Measurements from ENCODE around the gene PCDHGA4. TPM values are rescaled to one million over a fixed set of nuclear protein-coding genes. Genes with fewer than 3 reads are reported as not detected.

PCDHGA4 gene
- total RNA-seq, 1 experiment from 2014 or later: 2.6 TPM

- Mint-ChIP-seq H3K9me3 (peaks cover 66 to 69% of the 10 kb centered on the region in 2 experiments), H3K27me3 (ENCODE audit: low read depth) (peaks cover 7% of the 10 kb centered on the region; the same call in 1 of the 2 replicates), H3K4me1 (no peaks in the 10 kb centered on the region), H3K4me3 (no peak overlapping the region), H3K36me3 (ENCODE audit: insufficient read depth in 1 of 3, low read depth in 3 of 3) (peaks cover 12 to 38% (median 26%) of the 10 kb centered on the region in 3 experiments; a peak in 6 of 7 replicates), H3K27ac (no peak overlapping the region)
- H2BK20ac ChIP-seq (ENCODE audit: low read depth, low read length, poor library complexity, severe bottlenecking): no peak overlapping the region
- no peak overlapping the region for H3K4ac ChIP-seq (ENCODE audit: low read depth, low read length)
- H3K14ac ChIP-seq (ENCODE audit: insufficient read depth, low read length): no peak overlapping the region
- peaks cover 25% of the 10 kb centered on the region for H3K9me3 ChIP-seq (ENCODE audit: control insufficient read depth, low read depth, low read length)
- H3K27me3 ChIP-seq (ENCODE audit: insufficient read depth, low read length): no peaks in the 10 kb centered on the region
- WGBS (ENCODE audit: extremely low coverage, insufficient read length, low lambda C conversion rate): no CpG with 5 or more reads among the region's 21 CpGs
- H4K8ac ChIP-seq (replicated peaks; ENCODE audit: insufficient read length, low read depth, low read length): no peak overlapping the region
- no peaks in the 10 kb centered on the region for H3K79me2 ChIP-seq (ENCODE audit: insufficient read depth, low read length)
- H4K5ac ChIP-seq (ENCODE audit: insufficient read length, low read depth, low read length): no peak overlapping the region
- H2BK5ac ChIP-seq (ENCODE audit: insufficient read length, low read length): no peak overlapping the region
- H3T11ph ChIP-seq (ENCODE audit: low read length): no peak overlapping the region
- H2AFZ ChIP-seq (ENCODE audit: low read length): no peak overlapping the region
- no peak overlapping the region for H3K56ac ChIP-seq (ENCODE audit: insufficient read length, low read depth, low read length)
- H3K23me2 ChIP-seq (ENCODE audit: insufficient read length, low read depth, low read length, poor library complexity, severe bottlenecking): no peaks in the 10 kb centered on the region
- no peak overlapping the region for H2AK5ac ChIP-seq (ENCODE audit: insufficient read length, low read length)
- H3K4me1 ChIP-seq (ENCODE audit: insufficient read depth, low read length): 0 out of 2 replicates have a peak, but pooled peaks cover under 1% of the 10 kb centered on the region
- H3K4me2 ChIP-seq (ENCODE audit: insufficient read depth, insufficient read length, low read length): no peak overlapping the region
- no peak overlapping the region for H3K9ac ChIP-seq (ENCODE audit: extremely low read depth, insufficient read length, low read length)
- H2BK12ac ChIP-seq (ENCODE audit: insufficient read length, low read depth, low read length): no peak overlapping the region
- no peak for DNase-seq
- no peak overlapping the region for H4K91ac ChIP-seq (ENCODE audit: insufficient read length, low read depth, low read length)
- TF ChIP-seq, protein P1, sequence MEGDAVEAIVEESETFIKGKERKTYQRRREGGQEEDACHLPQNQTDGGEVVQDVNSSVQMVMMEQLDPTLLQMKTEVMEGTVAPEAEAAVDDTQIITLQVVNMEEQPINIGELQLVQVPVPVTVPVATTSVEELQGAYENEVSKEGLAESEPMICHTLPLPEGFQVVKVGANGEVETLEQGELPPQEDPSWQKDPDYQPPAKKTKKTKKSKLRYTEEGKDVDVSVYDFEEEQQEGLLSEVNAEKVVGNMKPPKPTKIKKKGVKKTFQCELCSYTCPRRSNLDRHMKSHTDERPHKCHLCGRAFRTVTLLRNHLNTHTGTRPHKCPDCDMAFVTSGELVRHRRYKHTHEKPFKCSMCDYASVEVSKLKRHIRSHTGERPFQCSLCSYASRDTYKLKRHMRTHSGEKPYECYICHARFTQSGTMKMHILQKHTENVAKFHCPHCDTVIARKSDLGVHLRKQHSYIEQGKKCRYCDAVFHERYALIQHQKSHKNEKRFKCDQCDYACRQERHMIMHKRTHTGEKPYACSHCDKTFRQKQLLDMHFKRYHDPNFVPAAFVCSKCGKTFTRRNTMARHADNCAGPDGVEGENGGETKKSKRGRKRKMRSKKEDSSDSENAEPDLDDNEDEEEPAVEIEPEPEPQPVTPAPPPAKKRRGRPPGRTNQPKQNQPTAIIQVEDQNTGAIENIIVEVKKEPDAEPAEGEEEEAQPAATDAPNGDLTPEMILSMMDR (conservative IDR thresholded peaks at IDR 0.05): no peak
- H2BK120ac ChIP-seq (ENCODE audit: low read depth, low read length, poor library complexity, severe bottlenecking): no peak overlapping the region
- H3K79me1 ChIP-seq (ENCODE audit: insufficient read depth, low read depth, low read length, poor library complexity, severe bottlenecking): no peaks in the 10 kb centered on the region
- H3K18ac ChIP-seq (ENCODE audit: insufficient read length, low read depth, low read length): no peak overlapping the region
- H2BK15ac ChIP-seq (ENCODE audit: low read depth, low read length): no peak overlapping the region
- no peaks in the 10 kb centered on the region for H4K20me1 ChIP-seq (ENCODE audit: control insufficient read depth, insufficient read depth, insufficient read length)
- H3K23ac ChIP-seq (ENCODE audit: insufficient read length, low read depth, low read length): no peak overlapping the region
- H3K27ac ChIP-seq (ENCODE audit: insufficient read length, low read depth, low read length): no peak overlapping the region
Measured at GRCh38 chr5:141383345-141383744, 28.5 kb downstream of the PCDHGA4 start.

All from H9 (cell line).